H1 (cell line): Measurements from ENCODE around the gene ARHGAP12. TPM values are rescaled to one million over a fixed set of nuclear protein-coding genes. Genes with fewer than 3 reads are reported as not detected.

ENCODE experiments used
- CTCF ChIA-PET: fragments of 300-600 bp; sonication (Branson Sonifier 250); formaldehyde crosslinking; loops from one replicate; lab custom pipeline; 2021; ENCODE audit not compliant: partially characterized antibody; lab: Charles Lee
- POLR2A ChIA-PET: fragments of 300-600 bp; sonication (Branson Sonifier 250); formaldehyde crosslinking; loops from one replicate; lab custom pipeline; 2021; ENCODE audit warnings: inconsistent platforms; ENCODE audit not compliant: partially characterized antibody; lab: Charles Lee
- DNase-seq, 2 experiments: peaks; one replicate each; pipeline versions ENCODE4 v3.0.0 to v3.0.0-alpha.2; 2010 to 2022; ENCODE audit warnings: low spot score in 2 of 2, low read depth in 1 of 2, mixed read lengths in 1 of 2
- FAIRE-seq: peaks from 2 replicates; lab custom pipeline; 2011; peaks lifted over from hg19 to GRCh38; lab: Jason Lieb, UNC
- H2AFZ ChIP-seq: 2 replicates; pipeline ENCODE4 v1.8.1; 2012; ENCODE audit warnings: low read length, inconsistent platforms
- H2AK5ac ChIP-seq: 2 replicates; pipeline ENCODE4 v1.6.1; 2013; ENCODE audit warnings: low read depth, low read length
- H2BK120ac ChIP-seq: replicated peaks from 2 replicates; pipeline ENCODE3; 2013; ENCODE audit warnings: low read depth, low read length, inconsistent platforms
- H2BK12ac ChIP-seq: 2 replicates; pipeline ENCODE4 v1.6.1; 2013; ENCODE audit warnings: low read depth, low read length
- H2BK15ac ChIP-seq: 2 replicates; pipeline ENCODE4 v1.6.1; 2013; ENCODE audit warnings: low read length
- H2BK20ac ChIP-seq: 2 replicates; pipeline ENCODE4 v1.6.1; 2013; ENCODE audit warnings: low read length
- H2BK5ac ChIP-seq: 2 replicates; pipeline ENCODE4 v1.6.1; 2013; ENCODE audit warnings: low read depth, low read length
- H3K14ac ChIP-seq: 2 replicates; pipeline ENCODE4 v1.6.1; 2013; ENCODE audit warnings: inconsistent platforms; ENCODE audit not compliant: insufficient read length
- H3K18ac ChIP-seq: 2 replicates; pipeline ENCODE4 v1.6.1; 2013; ENCODE audit warnings: low read length; ENCODE audit errors: extremely low read depth
- H3K23ac ChIP-seq: 2 replicates; pipeline ENCODE4 v1.6.1; 2013; ENCODE audit warnings: inconsistent platforms; ENCODE audit not compliant: insufficient read length
- H3K23me2 ChIP-seq: 2 replicates; pipeline ENCODE4 v1.6.1; 2013; ENCODE audit warnings: low read depth, low read length
- H3K27ac ChIP-seq: 2 replicates; pipeline ENCODE4 v1.6.1; 2011; ENCODE audit warnings: low read depth, low read length, inconsistent platforms
- H3K27me3 ChIP-seq, 4 experiments: replicated peaks in 1 of 4; 1 replicate in 1 of 4; 2 replicates in 3 of 4; pipeline versions ENCODE4 v1.6.1 to v1.8.1; 2011 to 2013; ENCODE audit warnings: low read length in 3 of 4, mild to moderate bottlenecking in 3 of 4, inconsistent platforms in 2 of 4, mixed read lengths in 2 of 4, moderate library complexity in 1 of 4; ENCODE audit not compliant: control insufficient read depth in 3 of 4, insufficient read depth in 3 of 4; ENCODE audit errors: extremely low read depth in 1 of 4
- H3K36me3 ChIP-seq, 4 experiments: 2 replicates each; pipeline versions ENCODE4 v1.6.1 to v1.8.1; 2011 to 2013; ENCODE audit warnings: mild to moderate bottlenecking in 4 of 4, low read length in 3 of 4, moderate library complexity in 2 of 4, control low read depth in 1 of 4, inconsistent platforms in 1 of 4; ENCODE audit not compliant: insufficient read depth in 4 of 4, control insufficient read depth in 2 of 4
- H3K4ac ChIP-seq: replicated peaks from 2 replicates; pipeline ENCODE3; 2013; ENCODE audit warnings: low read length, low read depth, mixed read lengths, inconsistent platforms; ENCODE audit not compliant: insufficient read length
- H3K4me1 ChIP-seq, 4 experiments: replicated peaks in 1 of 4; 1 replicate in 1 of 4; 2 replicates in 3 of 4; pipeline versions ENCODE4 v1.6.1 to v1.8.1; 2011 to 2013; ENCODE audit warnings: low read length in 3 of 4, inconsistent platforms in 2 of 4, mixed read lengths in 1 of 4; ENCODE audit not compliant: insufficient read depth in 4 of 4, control insufficient read depth in 3 of 4
- H3K4me2 ChIP-seq, 2 experiments: 2 replicates each; pipeline versions ENCODE4 v1.6.1 to v1.8.1; 2011 to 2013; ENCODE audit warnings: low read depth in 2 of 2, low read length in 2 of 2, control low read depth in 1 of 2, inconsistent platforms in 1 of 2, mild to moderate bottlenecking in 1 of 2; ENCODE audit not compliant: insufficient read depth in 1 of 2
- H3K4me3 ChIP-seq, 4 experiments: fragments of 200-600, 300-600 bp in 1 of 4; sonication (generic), shearing (Covaris generic), sonication (Bioruptor Twin) in 1 of 4; 2 replicates each; pipeline versions ENCODE4 v1.5.1 to v1.8.1; 2011 to 2016; ENCODE audit warnings: low read length in 4 of 4, low read depth in 3 of 4, control low read depth in 2 of 4, inconsistent platforms in 2 of 4, mild to moderate bottlenecking in 2 of 4, mixed read lengths in 1 of 4, moderate library complexity in 1 of 4; ENCODE audit not compliant: insufficient read depth in 2 of 4; ENCODE audit errors: extremely low read depth in 1 of 4
- H3K56ac ChIP-seq: replicated peaks from 2 replicates; pipeline ENCODE3; 2013; ENCODE audit warnings: low read depth, mild to moderate bottlenecking, mixed read lengths, low read length, inconsistent platforms; ENCODE audit not compliant: insufficient read length
- H3K79me1 ChIP-seq: 2 replicates; pipeline ENCODE4 v1.6.1; 2013; ENCODE audit warnings: low read depth, low read length, control low read depth
- H3K79me2 ChIP-seq, 2 experiments: 2 replicates each; pipeline versions ENCODE4 v1.6.1 to v1.8.1; 2012 to 2013; ENCODE audit warnings: low read length in 2 of 2, mild to moderate bottlenecking in 2 of 2, inconsistent platforms in 1 of 2; ENCODE audit not compliant: insufficient read depth in 2 of 2, control insufficient read depth in 1 of 2
- H3K9ac ChIP-seq, 4 experiments: replicated peaks in 1 of 4; 1 replicate in 1 of 4; 2 replicates in 3 of 4; pipeline versions ENCODE4 v1.6.1 to v1.8.1; 2011 to 2013; ENCODE audit warnings: low read depth in 3 of 4, low read length in 3 of 4, control low read depth in 2 of 4, mild to moderate bottlenecking in 2 of 4, moderate library complexity in 2 of 4, inconsistent platforms in 1 of 4; ENCODE audit errors: extremely low read depth in 1 of 4
- H3K9me3 ChIP-seq, 2 experiments: 2 replicates each; pipeline versions ENCODE4 v1.6.1 to v1.8.1; 2012 to 2013; ENCODE audit warnings: mild to moderate bottlenecking in 2 of 2, moderate library complexity in 2 of 2, control low read depth in 1 of 2, inconsistent platforms in 1 of 2, low read depth in 1 of 2, low read length in 1 of 2, mixed read lengths in 1 of 2; ENCODE audit not compliant: insufficient read depth in 2 of 2
- H4K20me1 ChIP-seq, 2 experiments: replicated peaks in 1 of 2; 2 replicates each; pipeline versions ENCODE3 to v1.8.1; 2011 to 2013; ENCODE audit warnings: inconsistent platforms in 2 of 2, low read length in 2 of 2, mild to moderate bottlenecking in 1 of 2; ENCODE audit not compliant: insufficient read depth in 2 of 2, control insufficient read depth in 1 of 2
- H4K5ac ChIP-seq: 2 replicates; pipeline ENCODE4 v1.6.1; 2013; ENCODE audit warnings: low read length, low read depth, mixed read lengths, inconsistent platforms; ENCODE audit not compliant: insufficient read length
- H4K8ac ChIP-seq: 2 replicates; pipeline ENCODE4 v1.8.0; 2013; ENCODE audit warnings: mild to moderate bottlenecking, moderate library complexity, low read length, inconsistent platforms; ENCODE audit not compliant: insufficient read depth; ENCODE audit errors: extremely low read depth
- H4K91ac ChIP-seq: replicated peaks from 2 replicates; pipeline ENCODE3; 2013; ENCODE audit warnings: low read length, mixed read lengths, inconsistent platforms; ENCODE audit not compliant: insufficient read length
- BRCA1 ChIP-seq: IDR thresholded peaks from 2 replicates; pipeline ENCODE4 v1.6.1; 2012; ENCODE audit warnings: low read depth, low read length, improper control_type of control experiment
- CEBPB ChIP-seq: IDR thresholded peaks from 2 replicates; pipeline ENCODE4 v1.6.1; 2012; ENCODE audit warnings: low read depth, low read length
- CHD1 ChIP-seq: IDR thresholded peaks from 2 replicates; pipeline ENCODE4 v1.6.1; 2012; ENCODE audit warnings: low read depth, low read length, improper control_type of control experiment
- E2F6 ChIP-seq: IDR thresholded peaks from 2 replicates; pipeline ENCODE4 v1.6.1; 2012; ENCODE audit warnings: inconsistent platforms
- HDAC6 ChIP-seq: IDR thresholded peaks from one replicate; pipeline ENCODE4 v1.7.1; 2012; ENCODE audit warnings: low read depth, mild to moderate bottlenecking, inconsistent platforms, low read length, moderate library complexity
- PHF8 ChIP-seq: fragments of 200-600 bp; sonication (generic); conservative IDR thresholded peaks from 2 replicates; pipeline ENCODE4 v1.7.1; 2012; ENCODE audit warnings: low read depth, mild to moderate bottlenecking, inconsistent platforms, low read length, moderate library complexity
- POLR2A ChIP-seq, 2 experiments: IDR thresholded peaks; 1 replicate in 1 of 2; 2 replicates in 1 of 2; pipeline ENCODE4 v1.6.1; 2011; ENCODE audit warnings: low read depth in 2 of 2, low read length in 2 of 2, mild to moderate bottlenecking in 2 of 2; ENCODE audit errors: control extremely low read depth in 1 of 2
- RFX5 ChIP-seq: IDR thresholded peaks from 2 replicates; pipeline ENCODE4 v1.6.1; 2011; ENCODE audit warnings: low read depth, low read length, improper control_type of control experiment, borderline replicate concordance
- SP4 ChIP-seq: IDR thresholded peaks from 2 replicates; pipeline ENCODE4 v1.6.1; 2012; ENCODE audit warnings: low read length, inconsistent platforms
- TAF1 ChIP-seq: IDR thresholded peaks from 2 replicates; pipeline ENCODE4 v1.6.1; 2011; ENCODE audit warnings: mild to moderate bottlenecking, low read depth, low read length
- WGBS, 2 experiments: shearing (Covaris generic) in 1 of 2; methylation state at CpG; one replicate each; pipeline versions ENCODE4 v1.1.6 to v1.1.7; 2013 to 2015; ENCODE audit warnings: low lambda C conversion rate in 2 of 2, mixed read lengths in 2 of 2, inconsistent platforms in 1 of 2, low coverage in 1 of 2, missing lambda C conversion rate in 1 of 2; ENCODE audit not compliant: insufficient replicate concordance in 2 of 2, insufficient coverage in 1 of 2, insufficient read length in 1 of 2; ENCODE audit errors: extremely low coverage in 1 of 2, missing lambda C conversion rate in 1 of 2; 5-methylcytosine and 5-hydroxymethylcytosine counted together
- polyA plus RNA-seq, 7 experiments: library from polyadenylated mRNA; depleted of rRNA in 3 of 7; stranded (reverse) in 5 of 7; unstranded in 2 of 7; fragments of >200 nt in 5 of 7; fragments of 200-250 nt in 2 of 7; gene quantifications; 1 replicate in 5 of 7; 2 replicates in 1 of 7; 4 replicates in 1 of 7; pipeline versions ENCODE4 v1.2.1 to v1.2.3, GENCODE V29; 2011 to 2013; ENCODE audit warnings: missing spikeins in 2 of 7, mixed read lengths in 2 of 7
- total RNA-seq: library from RNA; stranded (reverse); fragmentation: NEBNext Ultra II Directional; extraction: Animal tissue kit (Norgen Biotek cat#: 25700); gene quantifications from 2 replicates; pipeline ENCODE4 v1.2.1, GENCODE V29; 2021
- TF ChIP-seq, protein P1 (sequence below): IDR thresholded peaks from 2 replicates; pipeline ENCODE4 v1.6.1; 2012; ENCODE audit warnings: low read length, inconsistent platforms

ARHGAP12 gene
- total and polyA plus RNA-seq, 2 of the 8 experiments (the other 6 are each of a cell fraction or from before 2014, with no cell fraction given): 10.1 to 39.0 TPM

GRCh38 chr10:31952066-31952465, 23.4 kb upstream of the ARHGAP12 start:
- H2AK5ac ChIP-seq: no peak overlapping the region
- WGBS, 2 experiments: 87% methylated on average over 2 of the region's 2 CpGs; no CpG with 5 or more reads in 1 of the 2 experiments

More at GRCh38 chr10:31952066-31952465, 23.4 kb upstream of the ARHGAP12 start:
- FAIRE-seq: no peak
- Histone ChIP-seq H3K79me2 (no peaks in the 10 kb centered on the region), H3K4ac (no peak overlapping the region), H3K9me3 (peaks cover 14 to 19% of the 10 kb centered on the region in 2 experiments; a peak in 3 of 4 replicates), H4K5ac (no peak overlapping the region), H2AFZ (no peak overlapping the region), H2BK20ac (no peak overlapping the region), H3K36me3 (no peaks in the 10 kb centered on the region), H2BK15ac (no peak overlapping the region), H3K23ac (no peak overlapping the region), H2BK12ac (no peak overlapping the region), H3K56ac (no peak overlapping the region), H4K91ac (no peak overlapping the region), H3K4me3 (no peak overlapping the region), H3K27me3 (no peaks in the 10 kb centered on the region), H3K79me1 (no peaks in the 10 kb centered on the region), H4K20me1 (no peaks in the 10 kb centered on the region), H3K4me1 (no peaks in the 10 kb centered on the region), H3K9ac (no peak overlapping the region), H2BK5ac (no peak overlapping the region), H3K4me2 (no peak overlapping the region), H2BK120ac (no peak overlapping the region), H3K18ac (no peak overlapping the region), H3K14ac (no peak overlapping the region), H3K27ac (no peak overlapping the region), H4K8ac (no peak overlapping the region), H3K23me2 (no peaks in the 10 kb centered on the region)
- ChIA-PET POLR2A (no interaction called here), CTCF (no interaction called here)
- TF ChIP-seq POLR2A (IDR thresholded peaks at IDR 0.05; ENCODE audit: control extremely low read depth in 1 of 2, low read depth in 2 of 2, low read length in 2 of 2): no peak
- no peak for TF ChIP-seq SP4
- no peak for TF ChIP-seq HDAC6
- no peak for TF ChIP-seq CEBPB
- no peak for TF ChIP-seq RFX5
- TF ChIP-seq, protein P1, sequence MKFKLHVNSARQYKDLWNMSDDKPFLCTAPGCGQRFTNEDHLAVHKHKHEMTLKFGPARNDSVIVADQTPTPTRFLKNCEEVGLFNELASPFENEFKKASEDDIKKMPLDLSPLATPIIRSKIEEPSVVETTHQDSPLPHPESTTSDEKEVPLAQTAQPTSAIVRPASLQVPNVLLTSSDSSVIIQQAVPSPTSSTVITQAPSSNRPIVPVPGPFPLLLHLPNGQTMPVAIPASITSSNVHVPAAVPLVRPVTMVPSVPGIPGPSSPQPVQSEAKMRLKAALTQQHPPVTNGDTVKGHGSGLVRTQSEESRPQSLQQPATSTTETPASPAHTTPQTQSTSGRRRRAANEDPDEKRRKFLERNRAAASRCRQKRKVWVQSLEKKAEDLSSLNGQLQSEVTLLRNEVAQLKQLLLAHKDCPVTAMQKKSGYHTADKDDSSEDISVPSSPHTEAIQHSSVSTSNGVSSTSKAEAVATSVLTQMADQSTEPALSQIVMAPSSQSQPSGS: no peak
- no peak for TF ChIP-seq PHF8
- no peak for TF ChIP-seq TAF1
- TF ChIP-seq CHD1: no peak
- no peak for TF ChIP-seq BRCA1
- no peak for TF ChIP-seq E2F6
- DNase-seq: no peak
